HEK293T (cell line): ENCODE measurements around the gene MICAL2.

Experiments
- CTBP1 ChIP-seq: fragments of 450-650 bp; IDR thresholded peaks from 2 replicates; pipeline ENCODE4 v1.6.1; 2016; ENCODE audit warnings: borderline replicate concordance
- FOXA1 ChIP-seq: fragments of 450-650 bp; IDR thresholded peaks from 2 replicates; pipeline ENCODE4 v1.6.1; 2016; ENCODE audit warnings: mild to moderate bottlenecking
- FOXK2 ChIP-seq: fragments of 450-650 bp; IDR thresholded peaks from 2 replicates; pipeline ENCODE4 v1.6.1; 2016; ENCODE audit warnings: mild to moderate bottlenecking
- HDGF ChIP-seq: fragments of 450-650 bp; IDR thresholded peaks from 2 replicates; pipeline ENCODE4 v1.6.1; 2017; ENCODE audit warnings: antibody characterized with exemption, borderline replicate concordance
- LEF1 ChIP-seq: fragments of 450-650 bp; IDR thresholded peaks from 2 replicates; pipeline ENCODE4 v1.6.1; 2017; ENCODE audit warnings: mild to moderate bottlenecking, borderline replicate concordance
- PKNOX1 ChIP-seq: fragments of 450-650 bp; IDR thresholded peaks from 2 replicates; pipeline ENCODE4 v1.6.1; 2016
- SP1 ChIP-seq: fragments of 450-650 bp; IDR thresholded peaks from 2 replicates; pipeline ENCODE4 v1.6.1; 2017
- SUZ12 ChIP-seq: fragments of 450-650 bp; IDR thresholded peaks from 2 replicates; pipeline ENCODE4 v1.6.1; 2016; ENCODE audit warnings: mild to moderate bottlenecking
- TARDBP ChIP-seq: fragments of 450-650 bp; IDR thresholded peaks from 2 replicates; pipeline ENCODE4 v1.6.1; 2016
- ZNF384 ChIP-seq: fragments of 450-650 bp; IDR thresholded peaks from 2 replicates; pipeline ENCODE4 v1.6.1; 2016

GRCh38 chr11:12088531-12088930 is 21.9 kb upstream of the MICAL2 start:
- TF ChIP-seq ZNF384 (no peak), TARDBP (no peak), SP1 (no peak), SUZ12 (no peak), CTBP1 (no peak), HDGF (no peak), PKNOX1 (no peak), LEF1 (no peak), FOXK2 (no peak), FOXA1 (no peak)
